HG03097 (cell line): Measurements from ENCODE around the gene BAZ1B.

Experiments
- ATAC-seq: cut with Tn5 transposase; IDR thresholded peaks from one replicate; pipeline ENCODE4 v1.9.1; 2021; ENCODE audit not compliant: unreplicated experiment, low FRiP score

The BAZ1B gene

DNA sequence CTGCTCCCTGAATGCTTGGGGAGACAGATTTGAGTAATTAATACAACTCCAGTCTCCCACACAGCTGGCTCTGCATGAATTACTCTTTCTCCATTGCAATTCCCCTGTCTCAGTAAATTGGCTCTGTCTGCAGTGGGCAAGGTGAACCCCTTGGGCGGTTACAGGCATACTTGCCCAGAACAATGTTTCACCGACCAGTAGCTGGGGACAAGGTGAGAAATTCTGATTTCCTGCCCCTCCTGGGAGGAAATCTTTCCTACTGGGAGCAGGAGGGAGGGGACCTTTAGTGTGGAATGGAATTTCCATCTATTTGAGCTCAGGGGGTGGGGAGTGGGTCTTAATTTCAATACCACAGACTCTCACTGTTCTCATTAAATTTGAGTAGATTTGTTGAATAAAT, 130.7 kb downstream of the BAZ1B start:
- no peak for ATAC-seq
